ENCODE results near the gene PERM1.

DNA sequence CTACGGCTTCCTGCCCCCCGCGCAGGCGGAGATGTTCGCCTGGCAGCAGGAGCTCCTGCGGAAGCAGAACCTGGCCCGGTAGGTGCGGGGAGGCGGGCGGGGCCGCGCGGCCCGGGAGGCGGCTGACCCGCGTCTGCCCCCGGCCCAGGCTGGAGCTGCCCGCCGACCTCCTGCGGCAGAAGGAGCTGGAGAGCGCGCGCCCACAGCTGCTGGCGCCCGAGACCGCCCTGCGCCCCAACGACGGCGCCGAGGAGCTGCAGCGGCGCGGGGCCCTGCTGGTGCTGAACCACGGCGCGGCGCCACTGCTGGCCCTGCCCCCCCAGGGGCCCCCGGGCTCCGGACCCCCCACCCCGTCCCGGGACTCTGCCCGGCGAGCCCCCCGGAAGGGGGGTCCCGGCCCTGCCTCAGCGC, 39.5 kb downstream of the PERM1 start:
- TF ChIP-seq, protein P1, sequence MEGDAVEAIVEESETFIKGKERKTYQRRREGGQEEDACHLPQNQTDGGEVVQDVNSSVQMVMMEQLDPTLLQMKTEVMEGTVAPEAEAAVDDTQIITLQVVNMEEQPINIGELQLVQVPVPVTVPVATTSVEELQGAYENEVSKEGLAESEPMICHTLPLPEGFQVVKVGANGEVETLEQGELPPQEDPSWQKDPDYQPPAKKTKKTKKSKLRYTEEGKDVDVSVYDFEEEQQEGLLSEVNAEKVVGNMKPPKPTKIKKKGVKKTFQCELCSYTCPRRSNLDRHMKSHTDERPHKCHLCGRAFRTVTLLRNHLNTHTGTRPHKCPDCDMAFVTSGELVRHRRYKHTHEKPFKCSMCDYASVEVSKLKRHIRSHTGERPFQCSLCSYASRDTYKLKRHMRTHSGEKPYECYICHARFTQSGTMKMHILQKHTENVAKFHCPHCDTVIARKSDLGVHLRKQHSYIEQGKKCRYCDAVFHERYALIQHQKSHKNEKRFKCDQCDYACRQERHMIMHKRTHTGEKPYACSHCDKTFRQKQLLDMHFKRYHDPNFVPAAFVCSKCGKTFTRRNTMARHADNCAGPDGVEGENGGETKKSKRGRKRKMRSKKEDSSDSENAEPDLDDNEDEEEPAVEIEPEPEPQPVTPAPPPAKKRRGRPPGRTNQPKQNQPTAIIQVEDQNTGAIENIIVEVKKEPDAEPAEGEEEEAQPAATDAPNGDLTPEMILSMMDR (IDR thresholded peaks at IDR 0.05; ENCODE audit: low read depth, low read length, missing input control): no peak
- TF ChIP-seq TAF1 (conservative IDR thresholded peaks at IDR 0.05) (no peak), SP1 (IDR thresholded peaks at IDR 0.05) (no peak), FOXA1 (IDR thresholded peaks at IDR 0.05) (no peak)
- TF ChIP-seq, protein P2, sequence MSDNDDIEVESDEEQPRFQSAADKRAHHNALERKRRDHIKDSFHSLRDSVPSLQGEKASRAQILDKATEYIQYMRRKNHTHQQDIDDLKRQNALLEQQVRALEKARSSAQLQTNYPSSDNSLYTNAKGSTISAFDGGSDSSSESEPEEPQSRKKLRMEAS (IDR thresholded peaks at IDR 0.05): no peak
- TF ChIP-seq, protein P3, sequence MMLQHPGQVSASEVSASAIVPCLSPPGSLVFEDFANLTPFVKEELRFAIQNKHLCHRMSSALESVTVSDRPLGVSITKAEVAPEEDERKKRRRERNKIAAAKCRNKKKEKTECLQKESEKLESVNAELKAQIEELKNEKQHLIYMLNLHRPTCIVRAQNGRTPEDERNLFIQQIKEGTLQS (IDR thresholded peaks at IDR 0.05): no peak
- TF ChIP-seq, protein P4, sequence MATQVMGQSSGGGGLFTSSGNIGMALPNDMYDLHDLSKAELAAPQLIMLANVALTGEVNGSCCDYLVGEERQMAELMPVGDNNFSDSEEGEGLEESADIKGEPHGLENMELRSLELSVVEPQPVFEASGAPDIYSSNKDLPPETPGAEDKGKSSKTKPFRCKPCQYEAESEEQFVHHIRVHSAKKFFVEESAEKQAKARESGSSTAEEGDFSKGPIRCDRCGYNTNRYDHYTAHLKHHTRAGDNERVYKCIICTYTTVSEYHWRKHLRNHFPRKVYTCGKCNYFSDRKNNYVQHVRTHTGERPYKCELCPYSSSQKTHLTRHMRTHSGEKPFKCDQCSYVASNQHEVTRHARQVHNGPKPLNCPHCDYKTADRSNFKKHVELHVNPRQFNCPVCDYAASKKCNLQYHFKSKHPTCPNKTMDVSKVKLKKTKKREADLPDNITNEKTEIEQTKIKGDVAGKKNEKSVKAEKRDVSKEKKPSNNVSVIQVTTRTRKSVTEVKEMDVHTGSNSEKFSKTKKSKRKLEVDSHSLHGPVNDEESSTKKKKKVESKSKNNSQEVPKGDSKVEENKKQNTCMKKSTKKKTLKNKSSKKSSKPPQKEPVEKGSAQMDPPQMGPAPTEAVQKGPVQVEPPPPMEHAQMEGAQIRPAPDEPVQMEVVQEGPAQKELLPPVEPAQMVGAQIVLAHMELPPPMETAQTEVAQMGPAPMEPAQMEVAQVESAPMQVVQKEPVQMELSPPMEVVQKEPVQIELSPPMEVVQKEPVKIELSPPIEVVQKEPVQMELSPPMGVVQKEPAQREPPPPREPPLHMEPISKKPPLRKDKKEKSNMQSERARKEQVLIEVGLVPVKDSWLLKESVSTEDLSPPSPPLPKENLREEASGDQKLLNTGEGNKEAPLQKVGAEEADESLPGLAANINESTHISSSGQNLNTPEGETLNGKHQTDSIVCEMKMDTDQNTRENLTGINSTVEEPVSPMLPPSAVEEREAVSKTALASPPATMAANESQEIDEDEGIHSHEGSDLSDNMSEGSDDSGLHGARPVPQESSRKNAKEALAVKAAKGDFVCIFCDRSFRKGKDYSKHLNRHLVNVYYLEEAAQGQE (IDR thresholded peaks at IDR 0.05): no peak

Data from liver (tissue), 3 donors.